Kidney tubule cell (primary cell): ENCODE measurements around the gene KCNQ1.

ENCODE experiments used
- DNase-seq: peaks from one replicate; pipeline ENCODE4 v3.0.0-alpha.2; 2018; ENCODE audit warnings: low spot score

KCNQ1 gene

DNA sequence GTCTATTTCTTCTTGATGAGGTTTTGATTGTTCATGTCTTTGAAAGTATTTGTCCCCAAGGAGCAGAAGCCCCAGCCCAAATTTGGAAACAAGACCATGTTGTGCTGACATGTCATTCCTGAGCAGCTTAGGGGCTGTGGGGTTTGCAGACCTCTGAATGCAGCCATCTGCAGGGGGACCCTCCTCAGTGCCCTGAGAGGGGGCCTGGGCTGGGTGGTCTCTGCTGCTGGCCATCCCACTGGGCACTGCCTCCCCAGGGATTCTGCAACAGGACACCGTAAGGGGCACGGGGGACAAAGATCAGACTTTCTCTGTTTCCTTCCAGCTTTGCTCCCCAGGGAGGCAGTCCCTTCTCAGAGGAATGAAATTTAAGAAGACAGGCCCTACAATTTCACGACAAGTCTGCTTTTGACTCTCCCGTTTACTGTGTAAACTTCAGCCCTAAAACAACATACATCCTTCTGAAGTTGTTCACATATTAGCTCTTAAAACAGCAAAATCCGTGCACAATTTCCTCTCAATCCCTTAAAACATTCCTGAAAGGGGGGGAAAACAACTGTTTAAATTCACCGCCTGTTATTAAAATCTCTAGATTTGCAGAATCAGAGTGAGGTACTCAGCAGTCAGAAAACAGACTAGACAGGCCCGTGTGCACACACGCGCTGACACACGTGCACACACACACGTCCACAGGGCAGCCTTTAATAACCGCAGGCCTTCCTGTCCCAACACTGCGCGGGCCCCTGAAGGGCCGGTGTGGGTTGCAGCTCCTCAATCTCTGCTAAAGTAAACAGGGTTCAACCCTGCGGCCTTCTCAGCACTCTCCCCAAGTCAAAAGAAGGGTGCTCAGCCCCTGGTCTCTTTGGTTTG lies 109.8 kb downstream of the KCNQ1 start:
- DNase-seq: no peak

DNA sequence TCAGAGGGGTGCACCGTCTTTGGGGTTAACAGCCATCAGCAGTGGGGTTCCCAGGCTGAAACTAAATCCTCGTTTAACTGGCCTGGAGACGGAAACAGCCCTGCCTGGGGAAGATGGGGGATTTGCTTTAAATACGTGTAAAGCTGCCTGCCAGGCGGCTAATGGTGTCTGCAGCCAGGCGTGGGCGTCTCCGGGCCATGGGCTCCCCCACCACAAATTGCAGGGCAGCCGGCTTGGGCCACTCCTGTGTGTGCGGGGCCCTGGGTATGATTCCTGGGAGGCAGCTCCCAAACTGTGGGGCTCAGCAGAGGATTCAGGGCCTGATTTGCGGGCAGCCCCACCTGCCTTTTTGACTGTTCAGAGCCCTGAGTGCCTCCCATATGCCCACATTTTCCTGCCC lies 110.5 kb downstream of the KCNQ1 start:
- DNase-seq: no peak

DNA sequence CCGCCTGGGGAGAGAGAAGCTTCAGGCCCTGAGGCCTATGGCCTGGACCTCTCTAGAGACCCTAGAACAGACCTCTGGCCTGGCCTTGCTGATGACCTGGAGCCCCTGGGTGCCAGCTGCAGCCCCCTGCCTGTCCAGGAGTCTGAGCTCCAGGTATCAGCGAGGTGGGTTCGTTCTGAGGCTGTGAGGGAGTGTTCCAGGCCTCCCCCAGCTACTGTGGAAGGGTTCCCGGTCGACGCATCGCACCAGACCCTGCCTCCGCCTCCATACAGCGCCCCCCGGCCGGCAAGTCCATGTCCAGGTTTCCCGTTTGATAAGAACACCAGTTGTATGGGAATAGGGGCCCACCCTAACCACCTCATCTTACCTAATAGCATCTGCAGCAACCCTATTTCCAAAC lies 111.1 kb downstream of the KCNQ1 start:
- no peak for DNase-seq

DNA sequence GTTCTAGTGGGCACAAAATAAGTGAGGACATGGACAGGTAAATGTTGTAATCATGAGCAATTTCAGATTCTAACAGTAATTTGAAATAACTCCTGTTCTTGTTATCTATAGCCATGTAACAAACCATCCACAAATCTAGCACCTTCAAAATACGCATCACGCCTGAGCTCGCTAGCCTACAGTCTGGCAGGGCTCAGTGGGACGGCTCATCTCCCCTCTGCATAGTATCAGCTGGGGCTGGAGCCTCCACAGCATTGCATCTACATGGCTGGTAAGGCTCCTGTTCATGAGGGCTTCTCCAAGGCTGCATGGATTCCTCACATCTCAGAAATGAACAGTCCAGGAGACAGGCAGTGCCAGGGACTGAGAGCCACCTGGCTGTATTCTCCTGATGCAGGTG lies 112.6 kb downstream of the KCNQ1 start:
- no peak for DNase-seq

DNA sequence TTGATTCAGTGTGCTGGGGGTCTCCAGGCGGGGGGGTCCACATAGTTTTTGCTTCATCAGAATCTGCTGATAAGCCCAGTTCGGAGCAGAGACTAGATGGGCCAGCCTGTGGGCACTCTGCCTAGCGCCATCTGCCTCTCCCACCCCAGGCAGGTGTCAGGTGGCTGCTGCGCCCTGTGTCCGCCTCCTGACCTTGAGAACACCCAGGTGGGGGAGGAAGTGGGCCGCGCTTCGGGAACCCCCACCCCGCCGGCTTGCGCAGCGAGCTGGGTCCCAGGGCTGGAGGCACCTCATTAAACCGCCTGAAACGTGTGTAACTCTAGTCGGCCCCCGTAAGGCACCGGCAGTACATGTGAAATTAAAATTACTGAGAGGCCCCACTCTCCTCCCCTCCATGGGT lies 113.6 kb downstream of the KCNQ1 start:
- DNase-seq: no peak

DNA sequence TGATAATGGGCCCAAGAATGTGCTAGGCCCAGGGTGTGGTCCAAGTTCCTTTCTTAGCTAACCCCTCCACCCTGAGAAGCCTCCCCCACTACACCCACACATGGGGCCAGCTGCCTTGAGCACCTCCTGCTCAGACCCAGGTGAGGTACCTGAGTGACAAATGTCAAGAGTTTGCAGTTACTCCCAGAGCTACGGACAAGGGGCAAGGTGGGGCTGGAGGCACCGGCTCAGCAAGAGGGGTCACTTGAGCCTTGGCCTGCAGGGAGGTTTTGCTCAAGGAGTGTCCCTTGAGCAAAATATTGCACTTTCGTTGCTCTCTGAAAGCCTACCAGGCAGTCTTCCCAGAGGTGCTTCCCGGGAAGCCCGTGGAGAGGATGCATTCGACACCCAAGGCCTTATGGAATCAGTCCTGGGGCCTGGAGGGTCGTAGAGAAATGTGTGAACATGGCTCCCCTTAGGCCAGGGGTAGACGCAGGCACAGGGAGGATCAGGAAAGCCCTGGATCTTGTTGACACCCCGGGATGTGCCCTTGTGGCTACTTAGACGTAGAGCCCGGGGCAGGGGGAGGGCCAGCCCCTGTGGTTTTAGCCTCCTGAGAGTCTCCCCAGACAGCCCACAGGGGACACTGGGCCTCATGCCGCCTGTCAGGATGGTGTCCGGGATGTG lies 114.2 kb downstream of the KCNQ1 start:
- DNase-seq: no peak

DNA sequence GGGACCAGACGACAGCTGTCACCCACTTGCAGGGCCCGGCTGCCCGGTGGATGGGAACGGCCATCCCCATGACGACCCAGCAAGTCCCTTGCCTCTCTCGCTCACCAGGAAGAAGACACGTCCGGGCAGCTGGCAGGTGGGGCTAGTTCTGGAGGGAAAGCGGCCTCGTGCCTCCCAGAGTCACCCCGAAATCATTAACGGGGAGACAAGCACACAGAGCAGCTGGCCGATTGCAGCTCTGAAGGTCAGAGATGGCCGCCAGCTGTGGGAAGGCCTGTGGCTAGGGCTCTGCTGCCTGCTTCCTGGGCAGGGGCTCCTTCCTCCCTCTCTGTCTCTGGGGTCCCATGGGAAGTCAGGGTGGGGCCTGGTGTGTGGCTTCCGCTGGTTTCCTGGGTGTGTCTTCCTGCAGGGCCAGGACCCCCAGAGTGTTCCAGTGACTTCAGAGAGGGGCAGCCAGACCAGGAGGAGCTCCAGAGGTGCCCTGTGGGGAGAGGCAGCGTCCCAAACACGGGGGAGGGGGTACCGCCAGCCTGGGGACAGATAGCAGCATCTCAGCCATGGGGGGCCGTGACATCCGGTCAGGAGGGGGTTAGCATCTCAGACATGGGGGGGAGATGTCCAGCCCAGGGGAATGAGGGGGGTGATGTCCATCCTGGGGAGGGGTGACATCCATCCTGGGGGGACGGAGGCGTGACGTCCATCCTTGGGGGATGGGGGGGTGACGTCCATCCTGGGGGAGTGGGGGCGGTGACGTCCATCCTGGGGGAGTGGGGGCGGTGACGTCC lies 114.9 kb downstream of the KCNQ1 start:
- DNase-seq: no peak

DNA sequence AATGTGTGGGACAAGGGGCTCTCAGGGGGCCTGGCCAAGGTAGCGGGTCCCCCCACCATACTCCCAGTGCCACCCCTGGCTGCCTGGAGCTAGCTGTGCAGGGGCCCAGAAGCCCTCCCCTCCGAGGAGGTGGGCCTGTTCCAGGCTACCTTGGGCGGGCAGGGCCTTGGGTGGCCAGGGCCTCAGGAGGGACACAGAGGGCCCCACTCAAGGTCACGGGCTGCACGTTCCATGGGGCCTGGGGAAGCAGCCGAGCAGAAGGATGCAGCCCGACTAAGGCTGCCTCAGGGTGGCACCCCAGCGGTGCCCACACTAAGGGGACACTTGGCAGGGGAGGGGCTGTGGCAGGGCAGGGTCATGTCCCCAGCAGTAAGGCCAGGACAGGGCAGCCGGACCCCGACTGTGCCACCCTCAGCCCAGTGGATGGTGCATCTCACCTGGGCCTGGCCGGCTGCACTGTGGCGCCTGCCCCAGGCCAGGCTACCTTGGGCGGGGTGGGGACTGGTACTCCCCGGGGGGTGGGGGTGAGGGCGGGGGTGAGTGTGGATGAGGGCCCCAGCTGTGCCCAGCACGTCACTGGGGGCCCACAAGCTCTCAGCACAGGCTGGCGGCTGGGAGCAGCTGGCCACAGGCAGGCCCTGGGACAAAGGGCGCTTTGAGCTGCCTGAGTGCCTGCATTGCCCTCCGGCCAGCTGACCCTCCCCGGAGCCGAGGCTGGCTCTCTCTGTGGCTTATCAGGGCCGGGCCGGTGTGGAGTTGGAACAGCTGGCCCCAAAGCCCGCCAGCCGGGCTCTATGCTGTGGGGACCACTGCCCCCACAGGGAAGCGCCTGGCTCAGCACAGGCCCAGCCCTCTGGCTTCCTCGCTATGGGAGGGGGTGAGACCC lies 117.1 kb downstream of the KCNQ1 start:
- DNase-seq: no peak

DNA sequence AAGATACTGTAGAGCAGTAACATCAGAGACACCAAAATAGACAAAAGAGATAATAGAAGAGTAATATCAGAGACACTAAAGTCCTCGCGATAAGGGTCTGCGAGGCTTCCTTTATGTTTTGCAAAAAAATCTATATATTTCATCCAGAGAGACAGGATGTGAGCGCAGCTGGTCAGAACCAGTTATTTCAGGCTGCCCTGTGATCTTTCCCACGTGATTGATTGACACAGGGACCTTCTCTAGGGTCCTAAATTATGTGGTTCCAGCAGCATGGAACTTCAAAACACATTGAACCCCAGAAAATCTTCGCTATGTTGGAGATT lies 118.0 kb downstream of the KCNQ1 start:
- no peak for DNase-seq

DNA sequence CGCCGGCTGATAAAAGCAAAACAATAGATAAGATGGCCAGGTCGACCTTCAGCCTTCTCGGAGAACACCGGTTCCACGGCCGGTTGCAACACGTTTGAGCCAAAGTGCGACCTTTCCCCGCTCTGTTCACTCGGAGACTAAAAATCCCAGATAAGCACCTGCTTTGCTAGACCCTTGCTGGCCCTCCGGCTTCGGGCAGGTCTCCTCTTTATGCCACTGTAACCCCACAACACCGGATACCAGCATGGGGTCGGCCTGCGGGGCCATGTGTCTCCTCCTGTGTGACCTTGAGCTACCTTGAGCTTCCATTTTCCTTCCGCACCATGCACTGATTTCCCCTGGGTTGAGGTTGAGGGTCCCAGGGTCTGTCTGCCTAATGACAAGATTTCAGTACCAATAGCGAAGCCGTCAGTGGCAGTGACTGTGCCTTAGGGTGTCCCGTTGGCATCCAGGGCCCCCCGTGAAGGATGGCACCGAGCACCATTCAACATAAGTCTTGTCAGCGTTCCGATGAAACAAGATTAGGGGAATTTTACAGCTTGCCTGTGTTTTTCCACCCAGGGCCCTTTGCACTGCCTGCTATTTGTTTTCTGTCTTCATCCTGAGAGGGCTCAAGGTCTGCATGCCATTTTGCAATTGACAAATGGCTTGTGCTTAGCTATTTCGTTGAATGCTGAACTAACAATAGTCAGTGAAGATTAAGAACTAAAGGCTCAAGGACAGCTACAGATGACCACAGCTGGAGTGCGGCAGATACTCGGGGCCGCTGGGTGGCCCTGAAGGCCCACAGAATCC lies 118.6 kb downstream of the KCNQ1 start:
- no peak for DNase-seq

DNA sequence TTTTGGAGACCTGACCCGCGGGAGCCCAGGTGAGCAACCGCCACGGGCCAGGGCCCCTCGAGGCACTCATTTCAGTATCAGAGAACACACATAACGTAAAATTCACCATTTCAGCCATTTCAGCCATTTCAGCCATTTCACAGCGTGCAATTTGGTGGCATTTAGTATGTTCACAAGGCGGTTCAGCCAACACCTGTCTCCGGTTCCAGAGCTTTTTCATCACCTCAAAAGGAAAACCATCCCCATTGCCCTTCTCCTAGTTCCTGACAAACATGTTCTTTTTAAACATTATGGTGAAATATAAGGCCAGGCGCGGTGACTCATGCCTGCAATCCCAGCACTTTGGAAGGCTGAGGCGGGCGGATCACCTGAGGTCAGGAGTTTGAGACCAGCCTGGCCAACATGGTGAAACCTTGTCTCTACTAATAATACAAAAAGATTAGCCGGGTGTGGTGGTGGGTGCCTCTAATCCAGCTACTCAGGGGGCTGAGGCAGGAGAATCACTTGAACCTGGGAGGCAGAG lies 119.3 kb downstream of the KCNQ1 start:
- no peak for DNase-seq

DNA sequence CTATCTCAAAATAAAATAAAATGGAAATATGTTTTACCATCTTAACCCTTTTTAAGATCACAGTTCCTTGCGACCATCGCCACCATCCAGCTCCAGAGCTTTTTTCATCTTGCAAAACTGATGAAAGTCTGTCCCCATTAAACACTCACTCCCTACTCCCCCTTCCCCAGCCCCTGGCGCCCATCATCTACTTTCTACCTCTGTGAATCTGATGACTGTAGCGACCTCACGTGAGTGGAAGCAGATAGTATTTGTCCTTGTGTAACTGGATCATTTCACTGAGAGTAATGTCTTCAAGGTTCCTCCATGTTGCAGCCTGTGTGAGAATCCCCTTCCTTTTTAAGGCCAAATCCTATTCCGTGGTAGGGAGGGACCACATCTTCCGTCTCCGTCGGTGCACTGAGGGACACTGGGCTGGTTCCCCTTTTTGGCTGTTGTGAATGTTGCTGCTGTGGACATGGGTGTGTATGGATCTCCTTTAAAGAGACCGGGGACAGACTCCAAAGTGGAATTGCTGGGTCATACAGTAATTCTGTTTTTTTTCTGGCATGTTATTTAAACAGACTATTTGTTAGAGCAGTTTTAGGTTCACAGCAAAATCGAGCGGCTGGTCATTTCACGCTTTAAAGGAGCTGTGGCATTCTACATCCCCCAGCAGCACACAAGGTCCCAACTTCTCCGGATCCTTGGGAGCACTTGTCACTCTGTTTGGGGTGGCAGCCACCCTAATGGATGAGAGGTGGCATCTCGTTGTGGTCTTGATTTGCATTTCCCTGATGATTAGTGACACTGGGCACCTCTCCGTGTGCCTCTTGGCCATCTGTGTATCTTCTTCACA lies 120.0 kb downstream of the KCNQ1 start:
- no peak for DNase-seq

DNA sequence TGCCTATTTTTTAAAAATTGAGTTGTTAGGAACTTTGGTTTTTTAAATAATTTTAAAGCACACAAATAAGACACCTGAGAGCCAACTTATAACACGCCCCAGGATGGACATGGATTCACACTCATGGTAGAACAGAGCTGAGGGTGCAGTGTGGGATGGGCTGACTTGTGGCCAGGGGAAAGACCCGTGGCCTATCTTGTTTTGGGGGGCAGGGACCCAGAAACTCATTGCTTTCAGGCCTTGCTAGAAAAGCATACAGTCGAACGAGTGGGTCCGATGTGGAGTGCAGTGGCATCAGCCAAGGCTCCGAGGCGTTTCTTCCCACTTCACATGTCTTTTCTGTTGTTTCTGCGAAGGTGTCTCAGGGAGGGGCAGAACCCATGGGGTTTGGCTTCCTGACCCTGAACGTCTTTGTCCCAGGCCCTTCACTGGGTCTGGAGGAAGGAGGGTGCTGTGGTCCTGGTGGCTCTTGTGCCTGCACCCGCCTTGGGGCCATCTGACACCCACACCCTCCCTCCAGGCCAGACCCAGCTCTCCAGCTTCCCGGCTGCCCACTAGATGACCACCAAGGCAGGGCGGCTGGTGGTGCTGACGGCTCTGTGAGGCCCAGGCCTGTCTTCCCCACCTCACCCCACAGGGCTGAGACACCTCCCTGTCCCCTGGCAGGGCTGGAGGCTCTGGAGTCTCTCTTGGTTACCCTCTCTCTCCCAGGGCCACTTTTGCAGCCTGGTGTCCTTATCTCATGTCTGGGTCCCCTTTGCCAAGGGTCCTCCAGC lies 120.8 kb downstream of the KCNQ1 start:
- DNase-seq: no peak

DNA sequence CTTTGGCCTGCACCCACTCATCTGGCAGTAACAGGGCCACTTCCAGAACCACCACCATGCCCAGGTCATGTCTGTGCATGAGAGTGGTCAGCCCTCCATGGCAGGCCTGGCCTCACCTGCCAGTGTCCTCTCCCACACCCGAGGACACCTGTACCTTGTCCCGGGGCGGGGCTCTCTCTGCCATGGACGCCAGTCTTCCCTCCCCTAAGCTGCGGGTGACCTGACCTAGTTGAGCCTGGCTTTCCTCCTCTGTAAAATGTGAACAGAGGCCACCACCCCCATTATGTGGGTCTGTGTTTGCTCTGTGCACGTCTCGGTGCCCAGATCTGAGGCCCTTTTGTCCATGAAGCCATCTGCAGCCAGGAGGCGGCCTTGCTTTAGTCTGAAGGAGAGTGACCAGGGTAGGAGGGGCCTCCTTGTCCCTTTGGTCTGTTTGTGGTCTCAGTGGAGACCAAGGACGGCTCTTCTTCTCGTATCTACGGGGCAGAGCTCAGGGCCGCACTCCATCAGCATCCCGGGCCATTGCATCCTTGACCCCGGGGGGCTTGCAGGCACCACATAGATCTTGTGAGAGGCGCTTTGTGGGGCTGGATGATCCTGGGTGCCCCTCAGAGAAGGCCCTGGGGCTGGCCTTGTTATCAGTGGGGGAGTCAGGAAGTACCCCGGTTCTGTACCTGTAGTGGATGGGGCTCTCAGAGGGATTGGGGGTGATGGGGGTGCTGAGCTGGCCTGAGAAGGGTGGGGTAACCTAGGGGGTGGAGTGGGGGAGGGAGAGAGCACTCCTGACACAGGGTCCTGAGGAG lies 121.6 kb downstream of the KCNQ1 start:
- DNase-seq: no peak

DNA sequence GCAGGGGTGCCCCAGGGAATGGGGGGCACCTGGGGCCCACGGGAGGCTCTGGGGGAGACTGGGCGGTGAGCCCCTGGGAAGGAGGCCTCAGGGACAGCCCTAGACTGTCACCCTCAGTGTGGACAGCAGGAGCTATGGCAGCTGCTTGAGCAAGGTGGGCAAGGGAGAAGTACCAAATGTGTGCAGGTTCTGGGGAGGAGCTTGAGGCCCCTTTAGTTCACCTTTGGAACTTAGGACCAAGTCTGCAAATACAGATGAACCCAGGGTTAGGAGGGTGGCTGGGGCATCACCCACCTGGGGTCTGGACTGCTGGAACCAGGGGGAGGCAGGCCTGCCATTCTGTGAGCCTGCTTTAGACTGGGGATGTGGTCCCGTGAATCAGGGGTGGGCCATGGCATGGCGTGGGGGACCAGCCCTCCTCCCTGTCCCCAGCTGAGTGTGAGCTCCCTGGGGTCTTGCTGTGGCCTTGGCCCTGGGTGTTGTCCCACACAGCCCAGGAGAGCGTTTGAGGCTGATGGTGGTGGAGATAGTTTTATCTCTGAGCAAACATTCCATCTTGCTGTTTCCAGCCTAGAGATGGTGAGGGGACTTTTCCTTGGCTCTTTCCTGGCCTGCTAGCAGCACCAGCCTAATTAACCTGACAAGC lies 122.3 kb downstream of the KCNQ1 start:
- DNase-seq: no peak

DNA sequence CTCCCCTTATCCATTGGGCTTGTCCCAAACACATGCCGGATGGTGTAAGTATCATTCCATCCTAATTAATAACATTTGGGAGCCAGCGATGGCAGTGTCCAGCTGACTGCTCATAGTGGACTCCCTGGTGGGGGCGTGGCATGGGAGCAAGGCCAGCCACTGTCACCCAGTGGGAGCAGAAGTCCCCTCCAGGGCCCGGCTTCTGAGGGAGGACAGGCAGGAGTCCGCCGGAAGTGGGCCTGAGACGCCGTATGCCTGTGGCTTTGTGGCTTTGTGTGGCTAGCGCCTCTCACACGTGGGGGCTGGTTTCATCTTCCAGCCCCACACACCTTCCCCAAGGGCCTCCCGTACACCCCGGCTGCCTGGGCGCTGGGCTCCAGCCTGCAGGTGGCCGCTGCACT lies 124.5 kb downstream of the KCNQ1 start:
- no peak for DNase-seq

DNA sequence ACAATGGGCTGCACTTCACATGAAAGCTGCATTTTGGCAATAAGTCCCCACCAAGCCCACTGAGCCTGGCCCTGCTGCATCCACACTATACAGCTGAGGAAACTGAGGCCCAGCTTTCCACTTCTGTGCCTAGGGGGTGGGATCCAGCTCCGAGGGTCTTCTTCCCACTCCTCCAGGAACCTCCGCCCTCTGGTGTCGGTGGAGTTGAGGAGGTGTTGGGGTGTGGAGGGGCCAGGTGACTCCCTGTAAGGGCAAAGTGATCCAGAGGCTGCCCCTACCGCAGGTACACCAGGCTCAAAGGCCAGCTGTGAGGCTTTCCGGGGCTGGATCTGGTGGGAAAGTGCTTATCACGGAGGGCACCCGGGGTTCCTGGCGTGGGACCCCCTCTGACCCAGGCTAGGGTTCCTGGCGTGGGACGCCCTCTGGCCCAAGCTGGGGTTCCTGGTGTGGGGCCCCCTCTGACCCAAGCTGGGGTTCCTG lies 125.0 kb downstream of the KCNQ1 start:
- DNase-seq: no peak
